ENCODE measurements around the gene RTKN2. TPM values are rescaled to one million over a fixed set of nuclear protein-coding genes. Genes with fewer than 3 reads are reported as not detected.
A peak's percentile ranks its signal among the peaks of the same experiment; 100 is the strongest.

Gene RTKN2
- total RNA-seq, 4 donors from 2014 or later: 0.30 TPM; not detected in 3

DNA sequence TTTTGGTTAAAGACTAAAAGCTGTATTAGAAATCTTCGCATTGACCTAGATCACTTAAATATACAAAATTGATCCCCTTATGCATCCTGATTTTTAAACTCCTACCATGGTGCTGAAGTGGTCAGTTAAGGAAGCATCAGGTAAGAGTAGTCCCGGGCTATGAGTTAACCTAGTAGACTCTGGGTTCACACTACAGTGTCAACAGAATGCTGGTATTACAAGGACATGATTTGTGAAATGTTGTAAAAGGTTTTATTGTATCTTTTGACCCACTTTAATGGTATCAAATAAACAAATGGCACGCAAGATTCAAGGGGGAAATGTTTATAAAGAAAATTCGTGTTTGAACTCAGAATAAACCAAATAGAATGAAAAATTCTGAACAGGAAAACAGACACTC is 36.8 kb downstream of the RTKN2 start:
- Histone ChIP-seq H3K27ac (no peak overlapping the region), H3K4me1 (peaks cover 0 to 27% (median 0%) of the 10 kb centered on the region in 4 donors), H3K9me3 (no peaks in the 10 kb centered on the region), H3K4me3 (no peak overlapping the region), H3K36me3 (no peaks in the 10 kb centered on the region), H3K27me3 (no peaks in the 10 kb centered on the region)
- 61 to 63% methylated on average over 4 of the region's 4 CpGs for WGBS, 2 donors
- no peak for TF ChIP-seq POLR2A (IDR thresholded peaks at IDR 0.05)
- no peak for TF ChIP-seq EP300 (IDR thresholded peaks at IDR 0.05)
- TF ChIP-seq, protein P1, sequence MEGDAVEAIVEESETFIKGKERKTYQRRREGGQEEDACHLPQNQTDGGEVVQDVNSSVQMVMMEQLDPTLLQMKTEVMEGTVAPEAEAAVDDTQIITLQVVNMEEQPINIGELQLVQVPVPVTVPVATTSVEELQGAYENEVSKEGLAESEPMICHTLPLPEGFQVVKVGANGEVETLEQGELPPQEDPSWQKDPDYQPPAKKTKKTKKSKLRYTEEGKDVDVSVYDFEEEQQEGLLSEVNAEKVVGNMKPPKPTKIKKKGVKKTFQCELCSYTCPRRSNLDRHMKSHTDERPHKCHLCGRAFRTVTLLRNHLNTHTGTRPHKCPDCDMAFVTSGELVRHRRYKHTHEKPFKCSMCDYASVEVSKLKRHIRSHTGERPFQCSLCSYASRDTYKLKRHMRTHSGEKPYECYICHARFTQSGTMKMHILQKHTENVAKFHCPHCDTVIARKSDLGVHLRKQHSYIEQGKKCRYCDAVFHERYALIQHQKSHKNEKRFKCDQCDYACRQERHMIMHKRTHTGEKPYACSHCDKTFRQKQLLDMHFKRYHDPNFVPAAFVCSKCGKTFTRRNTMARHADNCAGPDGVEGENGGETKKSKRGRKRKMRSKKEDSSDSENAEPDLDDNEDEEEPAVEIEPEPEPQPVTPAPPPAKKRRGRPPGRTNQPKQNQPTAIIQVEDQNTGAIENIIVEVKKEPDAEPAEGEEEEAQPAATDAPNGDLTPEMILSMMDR (IDR thresholded peaks at IDR 0.05): no peak
- DNase-seq (ENCODE audit: low spot score in 2 of 2): no peak

DNA sequence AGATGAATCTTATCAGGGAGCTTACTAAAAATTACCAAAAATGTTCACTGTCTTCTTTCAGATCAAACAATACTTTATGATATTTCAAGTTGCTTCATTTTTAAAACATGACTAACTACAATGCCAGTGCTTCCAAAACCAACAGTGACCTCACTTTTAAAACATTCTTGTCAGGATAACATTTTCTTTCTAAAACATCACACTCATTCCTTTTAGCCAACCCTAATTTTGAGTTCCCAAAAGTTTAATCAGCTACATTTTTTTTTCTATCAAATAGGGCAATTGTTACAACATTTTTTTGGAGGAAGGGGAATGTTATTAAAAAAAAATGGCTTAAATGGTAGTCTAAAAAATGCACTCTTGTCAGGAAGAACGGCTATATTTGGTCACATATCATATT is 37.3 kb downstream of the RTKN2 start:
- no peak for DNase-seq (ENCODE audit: low spot score in 2 of 2)
- Histone ChIP-seq H3K36me3 (no peaks in the 10 kb centered on the region), H3K4me3 (no peak overlapping the region), H3K27ac (peak overlapping the region in 1 of 4 donors; percentile 22), H3K4me1 (peaks cover 0 to 27% (median 0%) of the 10 kb centered on the region in 4 donors), H3K9me3 (no peaks in the 10 kb centered on the region), H3K27me3 (no peaks in the 10 kb centered on the region)
- no peak for TF ChIP-seq POLR2A (IDR thresholded peaks at IDR 0.05)
- no peak for TF ChIP-seq EP300 (IDR thresholded peaks at IDR 0.05)
- TF ChIP-seq, protein P1 (IDR thresholded peaks at IDR 0.05): no peak
- 14 to 30% methylated on average over 1 of the region's 1 CpG for WGBS, 2 donors

GRCh38 chr10:62230344-62231121 is 38.1 kb downstream of the RTKN2 start:
- H3K27ac ChIP-seq: no peak overlapping the region
- 79 to 81% methylated on average over 4 of the region's 4 CpGs for WGBS, 2 donors
- no peak for TF ChIP-seq POLR2A (IDR thresholded peaks at IDR 0.05)
- TF ChIP-seq EP300 (IDR thresholded peaks at IDR 0.05): no peak
- TF ChIP-seq, protein P1 (IDR thresholded peaks at IDR 0.05): no peak

DNA sequence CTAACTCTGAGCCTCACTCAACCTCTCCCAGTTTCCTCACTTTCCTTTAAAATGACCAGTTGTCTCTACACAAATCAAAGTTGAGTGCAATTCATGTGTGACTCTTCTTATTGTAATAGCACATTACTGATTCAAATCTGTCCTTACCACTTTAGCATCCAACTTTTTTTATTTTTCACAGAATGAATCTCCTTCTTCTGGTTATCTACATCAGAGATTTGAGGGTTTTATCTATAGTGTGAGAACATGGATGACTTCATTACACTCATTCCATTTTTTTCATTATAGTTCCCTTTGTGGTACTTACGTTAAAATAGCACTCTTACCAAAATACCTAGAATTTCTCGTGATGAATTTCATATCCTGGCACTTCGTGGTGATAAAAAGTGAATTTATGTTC is 43.3 kb downstream of the RTKN2 start:
- Histone ChIP-seq H3K27ac (no peak overlapping the region), H3K4me1 (no peaks in the 10 kb centered on the region), H3K36me3 (no peaks in the 10 kb centered on the region), H3K9me3 (no peaks in the 10 kb centered on the region), H3K4me3 (no peak overlapping the region), H3K27me3 (no peaks in the 10 kb centered on the region)
- TF ChIP-seq, protein P1 (IDR thresholded peaks at IDR 0.05): no peak
- TF ChIP-seq EP300 (IDR thresholded peaks at IDR 0.05) (no peak), POLR2A (IDR thresholded peaks at IDR 0.05) (no peak)
- WGBS, 2 donors: 92 to 93% methylated on average over 3 of the region's 3 CpGs
- DNase-seq (ENCODE audit: low spot score in 2 of 2): no peak

More at GRCh38 chr10:62230344-62231121, 38.1 kb downstream of the RTKN2 start:
- DNase-seq (ENCODE audit: low spot score in 2 of 2): no peak
- Histone ChIP-seq H3K4me3 (no peak overlapping the region), H3K27me3 (no peaks in the 10 kb centered on the region), H3K9me3 (no peaks in the 10 kb centered on the region), H3K4me1 (peaks cover 0 to 27% (median 0%) of the 10 kb centered on the region in 4 donors), H3K36me3 (no peaks in the 10 kb centered on the region)

- TF ChIP-seq EP300 (IDR thresholded peaks at IDR 0.05) (no peak), POLR2A (IDR thresholded peaks at IDR 0.05) (no peak)
- TF ChIP-seq, protein P1 (IDR thresholded peaks at IDR 0.05): no peak
- Histone ChIP-seq H3K36me3 (no peaks in the 10 kb centered on the region), H3K27me3 (no peaks in the 10 kb centered on the region), H3K4me3 (no peak overlapping the region), H3K4me1 (no peaks in the 10 kb centered on the region), H3K27ac (no peak overlapping the region), H3K9me3 (no peaks in the 10 kb centered on the region)
- DNase-seq (ENCODE audit: low spot score in 2 of 2): no peak
- WGBS, 2 donors: 85 to 88% methylated on average over 1 of the region's 1 CpG
Measured at GRCh38 chr10:62224606-62225005, 44.0 kb downstream of the RTKN2 start.
